AG04450 (cell line): ENCODE results near the gene FAF1. TPM values are rescaled to one million over a fixed set of nuclear protein-coding genes. Genes with fewer than 3 reads are reported as not detected.

ENCODE experiments used
- CTCF ChIA-PET: fragments of 300-600, 350-600 bp; formaldehyde crosslinking; extraction: SDS; loops from one replicate; lab custom pipeline; 2022; ENCODE audit warnings: antibody characterized with exemption, inconsistent platforms; lab: Charles Lee
- POLR2A ChIA-PET: fragments of 350-600 bp; formaldehyde crosslinking; extraction: SDS; loops from one replicate; lab custom pipeline; 2021; ENCODE audit warnings: antibody characterized with exemption, inconsistent platforms; lab: Yijun Ruan, JAX
- DNase-seq: peaks from one replicate; pipeline ENCODE4 v3.0.0-alpha.2; 2011; ENCODE audit warnings: low read depth, low spot score
- H3K27ac ChIP-seq: one replicate; pipeline ENCODE4 v1.5.1; 2012; ENCODE audit warnings: low read depth, low read length, control low read depth
- H3K27me3 ChIP-seq: one replicate; pipeline ENCODE4 v1.6.0; 2012; ENCODE audit warnings: low read length; ENCODE audit not compliant: control insufficient read depth, insufficient read depth
- H3K4me3 ChIP-seq: 2 replicates; pipeline ENCODE4 v1.5.1; 2011; ENCODE audit warnings: mild to moderate bottlenecking, low read depth, low read length, control low read depth
- H3K9me3 ChIP-seq: 2 replicates; pipeline ENCODE4 v1.5.1; 2012; ENCODE audit warnings: low read length; ENCODE audit not compliant: control insufficient read depth, insufficient read depth
- polyA plus RNA-seq: library from polyadenylated mRNA; depleted of rRNA; stranded (reverse); fragments of >200 nt; gene quantifications from 2 replicates; pipeline ENCODE4 v1.2.3, GENCODE V29; 2011
- TF ChIP-seq, protein P1 (sequence below): IDR thresholded peaks from 2 replicates; pipeline ENCODE4 v1.5.1; 2011; ENCODE audit warnings: low read depth, low read length, control low read depth, inconsistent platforms

The FAF1 gene
- polyA plus RNA-seq, 1 experiment, result 37.9 TPM

DNA sequence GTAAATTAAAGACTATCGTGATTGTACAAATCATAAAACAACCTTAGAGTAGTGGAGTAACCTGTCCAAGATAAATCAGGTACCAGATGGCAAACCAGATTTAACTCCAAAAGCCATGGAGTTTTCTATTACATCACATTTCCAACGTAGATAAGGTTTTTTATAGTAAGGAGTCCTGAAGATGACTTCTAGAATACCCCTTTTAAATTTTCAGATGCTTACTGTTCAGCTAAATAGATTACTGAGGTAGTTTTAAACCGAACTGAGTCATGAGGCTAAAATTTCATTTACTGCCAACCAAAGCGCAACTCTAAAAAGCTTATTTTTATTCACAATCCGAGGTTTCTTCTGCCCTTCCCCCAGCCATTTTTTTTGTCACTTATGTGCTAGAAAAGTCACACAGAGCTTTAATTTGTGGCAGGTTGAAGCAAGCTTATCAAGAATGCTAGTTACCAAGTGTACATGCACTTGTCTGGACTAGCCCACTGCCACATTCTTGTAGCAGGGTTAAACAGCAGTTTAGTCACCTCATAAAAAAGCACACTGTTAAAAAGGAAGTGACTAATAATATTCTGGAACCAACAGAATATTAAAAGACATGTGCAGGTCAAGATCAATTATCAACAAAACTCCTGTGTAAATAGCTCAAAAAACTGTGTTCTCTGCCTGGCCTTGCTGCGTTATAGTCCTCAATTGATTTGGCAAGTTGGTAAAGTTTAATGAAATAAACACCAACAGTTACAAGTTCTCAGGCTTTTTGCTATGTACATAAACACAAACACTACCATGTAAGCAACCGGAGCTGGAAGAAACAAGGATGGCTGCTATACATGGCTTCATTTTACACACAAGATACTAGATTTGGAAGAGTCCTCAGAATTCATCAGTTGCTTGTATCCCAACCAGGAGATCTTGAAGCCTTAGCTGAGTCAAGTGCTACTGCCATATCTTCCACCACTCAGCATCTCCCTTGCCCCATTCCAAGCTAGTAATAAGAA, 356.5 kb downstream of the FAF1 start:
- no peak overlapping the region for H3K4me3 ChIP-seq

DNA sequence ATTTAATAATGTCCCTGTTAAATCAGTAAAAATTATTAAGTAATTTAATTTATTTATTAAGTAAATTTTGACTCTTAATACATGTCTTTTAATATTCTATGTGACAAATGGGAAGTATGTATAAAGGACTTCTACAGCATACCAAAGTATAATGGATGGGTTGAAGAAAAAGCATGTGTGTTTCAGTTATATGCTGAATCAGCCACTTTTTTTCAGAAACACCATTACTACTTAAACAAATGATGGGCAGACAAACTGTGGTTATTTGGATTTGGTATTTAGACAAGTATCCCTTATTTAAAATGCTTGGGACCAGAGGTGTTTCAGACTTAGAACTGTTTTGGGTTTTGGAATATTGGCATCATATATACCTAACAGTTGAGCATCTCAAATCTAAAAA, 360.5 kb downstream of the FAF1 start:
- no peak for DNase-seq
- H3K27me3 ChIP-seq, result no peaks in the 10 kb centered on the region
- ChIA-PET CTCF (interaction anchor here (0.5 to 2.1 kb wide), 2 partner anchors 21 to 105 kb away, joined by 5 to 6 read pairs; no protein-coding TSS in a partner anchor), POLR2A (no interaction called here)
- no peak overlapping the region for H3K27ac ChIP-seq
- no peak overlapping the region for H3K4me3 ChIP-seq
- no peaks in the 10 kb centered on the region for H3K9me3 ChIP-seq
- TF ChIP-seq, protein P1, sequence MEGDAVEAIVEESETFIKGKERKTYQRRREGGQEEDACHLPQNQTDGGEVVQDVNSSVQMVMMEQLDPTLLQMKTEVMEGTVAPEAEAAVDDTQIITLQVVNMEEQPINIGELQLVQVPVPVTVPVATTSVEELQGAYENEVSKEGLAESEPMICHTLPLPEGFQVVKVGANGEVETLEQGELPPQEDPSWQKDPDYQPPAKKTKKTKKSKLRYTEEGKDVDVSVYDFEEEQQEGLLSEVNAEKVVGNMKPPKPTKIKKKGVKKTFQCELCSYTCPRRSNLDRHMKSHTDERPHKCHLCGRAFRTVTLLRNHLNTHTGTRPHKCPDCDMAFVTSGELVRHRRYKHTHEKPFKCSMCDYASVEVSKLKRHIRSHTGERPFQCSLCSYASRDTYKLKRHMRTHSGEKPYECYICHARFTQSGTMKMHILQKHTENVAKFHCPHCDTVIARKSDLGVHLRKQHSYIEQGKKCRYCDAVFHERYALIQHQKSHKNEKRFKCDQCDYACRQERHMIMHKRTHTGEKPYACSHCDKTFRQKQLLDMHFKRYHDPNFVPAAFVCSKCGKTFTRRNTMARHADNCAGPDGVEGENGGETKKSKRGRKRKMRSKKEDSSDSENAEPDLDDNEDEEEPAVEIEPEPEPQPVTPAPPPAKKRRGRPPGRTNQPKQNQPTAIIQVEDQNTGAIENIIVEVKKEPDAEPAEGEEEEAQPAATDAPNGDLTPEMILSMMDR, result no peak

More for the DNA sequence above, 356.5 kb downstream of the FAF1 start:
- DNase-seq, result no peak
- CTCF ChIA-PET, result interaction anchor here (0.9 to 2.3 kb wide), 5 partner anchors 17 to 270 kb away, joined by 3 to 34 read pairs (median 4); no protein-coding TSS in a partner anchor
- Histone ChIP-seq H3K9me3 (no peaks in the 10 kb centered on the region), H3K27ac (no peak overlapping the region), H3K27me3 (no peaks in the 10 kb centered on the region)
- POLR2A ChIA-PET, result no interaction called here
- TF ChIP-seq, protein P1, result no peak

DNA sequence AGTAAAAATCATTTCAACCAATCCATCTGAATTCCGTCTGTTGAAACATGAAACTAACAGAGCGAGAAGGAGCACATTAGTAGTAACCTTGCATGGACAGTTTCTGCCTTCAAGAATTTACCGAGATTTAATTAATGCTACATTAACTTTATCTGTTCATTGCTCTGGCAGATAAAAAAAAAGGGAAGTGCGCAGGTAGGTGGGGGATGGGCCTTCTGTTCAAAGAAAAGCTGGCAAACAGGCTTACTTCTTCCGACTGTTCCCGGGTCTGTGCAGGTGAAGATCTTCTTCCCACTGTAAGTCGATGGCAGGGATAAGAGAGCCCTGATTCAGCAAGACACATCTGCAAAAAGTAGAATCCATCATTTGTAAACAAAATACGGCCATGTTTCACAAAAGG, 364.2 kb downstream of the FAF1 start:
- Histone ChIP-seq H3K27me3 (no peaks in the 10 kb centered on the region), H3K4me3 (no peak overlapping the region), H3K9me3 (no peaks in the 10 kb centered on the region), H3K27ac (no peak overlapping the region)
- no peak for DNase-seq
- CTCF ChIA-PET, result interaction anchor here (1.4 kb wide), 1 partner anchor 227 kb away, joined by 4 read pairs; no protein-coding TSS in a partner anchor
- POLR2A ChIA-PET, result no interaction called here
- TF ChIP-seq, protein P1, result no peak

DNA sequence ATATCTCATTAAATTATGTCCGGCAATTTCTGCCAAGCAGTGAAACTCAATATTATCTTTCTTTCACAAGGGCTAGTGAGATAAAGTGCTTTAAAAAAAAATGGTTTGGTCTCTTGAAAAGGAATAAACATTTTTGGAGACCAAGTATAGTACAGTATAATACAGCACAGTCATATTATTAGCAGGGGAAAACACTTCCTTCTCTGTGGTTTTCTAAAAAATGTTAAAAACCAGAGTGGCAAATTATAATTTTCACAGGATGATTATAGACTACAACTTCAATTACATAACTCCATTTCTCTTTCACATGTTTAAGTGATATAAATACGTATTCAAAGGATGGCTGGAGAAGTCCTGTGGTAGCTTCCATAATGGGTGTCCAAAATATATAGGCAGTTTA, 366.6 kb downstream of the FAF1 start:
- no peak overlapping the region for H3K27ac ChIP-seq
- POLR2A ChIA-PET, result no interaction called here
- no peak for DNase-seq
- CTCF ChIA-PET, result interaction anchor here (1.5 kb wide), 1 partner anchor 11 kb away, joined by 4 read pairs; no protein-coding TSS in a partner anchor
- no peaks in the 10 kb centered on the region for H3K9me3 ChIP-seq
- no peak overlapping the region for H3K4me3 ChIP-seq
- TF ChIP-seq, protein P1, result no peak
- no peaks in the 10 kb centered on the region for H3K27me3 ChIP-seq

DNA sequence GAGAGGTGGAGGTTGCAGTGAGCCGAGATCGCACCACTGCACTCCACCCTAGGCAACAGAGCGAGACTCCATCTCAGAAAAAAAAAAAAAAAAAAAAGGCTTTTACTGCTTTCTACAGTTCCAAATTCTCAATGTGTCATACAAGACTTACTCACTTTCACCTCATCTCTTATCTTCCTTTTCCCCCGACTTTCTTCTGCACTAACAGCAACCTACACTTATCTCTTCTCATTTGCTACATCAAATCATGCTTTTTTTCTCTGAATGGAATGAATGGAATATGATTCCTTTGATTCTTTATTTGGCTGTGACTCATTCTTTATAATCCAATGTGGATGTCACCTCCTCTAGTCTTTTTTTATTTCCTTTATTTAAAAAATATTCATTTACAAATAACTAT, 368.5 kb downstream of the FAF1 start:
- TF ChIP-seq, protein P1, result no peak
- no peaks in the 10 kb centered on the region for H3K27me3 ChIP-seq
- ChIA-PET CTCF (no interaction called here), POLR2A (no interaction called here)
- no peak overlapping the region for H3K4me3 ChIP-seq
- no peak for DNase-seq
- H3K9me3 ChIP-seq, result no peaks in the 10 kb centered on the region
- no peak overlapping the region for H3K27ac ChIP-seq
